HCT116 (cell line): ENCODE data around the gene RNF208.

ENCODE experiments used
- CEBPB ChIP-seq: IDR thresholded peaks from 2 replicates; pipeline ENCODE4 v1.6.1; 2012; ENCODE audit warnings: low read depth
- ELF1 ChIP-seq: IDR thresholded peaks from 2 replicates; pipeline ENCODE4 v1.6.1; 2012; ENCODE audit warnings: low read depth, borderline replicate concordance
- EZH2 ChIP-seq: fragments of 200-600 bp; sonication (generic); IDR thresholded peaks from 2 replicates; pipeline ENCODE4 v1.6.1; 2017; ENCODE audit warnings: antibody characterized with exemption, mixed run types
- EZH2phosphoT487 ChIP-seq: fragments of 200-600 bp; IDR thresholded peaks from 2 replicates; pipeline ENCODE4 v1.6.1; 2018; ENCODE audit warnings: antibody characterized with exemption, borderline replicate concordance
- FOSL1 ChIP-seq: IDR thresholded peaks from 2 replicates; pipeline ENCODE4 v1.6.1; 2012; ENCODE audit warnings: low read depth
- JUND ChIP-seq: IDR thresholded peaks from 2 replicates; pipeline ENCODE4 v1.6.1; 2012
- POLR2A ChIP-seq: IDR thresholded peaks from 2 replicates; pipeline ENCODE4 v1.7.0; 2011; ENCODE audit warnings: borderline replicate concordance; ENCODE audit not compliant: insufficient read depth, insufficient read length; ENCODE audit errors: extremely low read depth
- POLR2AphosphoS5 ChIP-seq: IDR thresholded peaks from 2 replicates; pipeline ENCODE4 v1.6.1; 2011; ENCODE audit warnings: mild to moderate bottlenecking, low read depth, low read length, moderate library complexity
- RAD21 ChIP-seq: IDR thresholded peaks from 2 replicates; pipeline ENCODE4 v1.6.1; 2012; ENCODE audit warnings: low read depth, mild to moderate bottlenecking
- SIN3A ChIP-seq: IDR thresholded peaks from 2 replicates; pipeline ENCODE4 v1.6.1; 2012; ENCODE audit warnings: low read depth
- SP1 ChIP-seq: IDR thresholded peaks from 2 replicates; pipeline ENCODE4 v1.6.1; 2012; ENCODE audit warnings: low read depth
- TF ChIP-seq, protein P1 (sequence below), 3 experiments: fragments of 200-600 bp in 1 of 3; sonication (generic) in 1 of 3; IDR thresholded peaks in 2 of 3; conservative IDR thresholded peaks in 1 of 3; 2 replicates each; pipeline ENCODE4 v1.5.1; 2012 to 2017; ENCODE audit warnings: low read depth in 2 of 3, low read length in 2 of 3, antibody characterized with exemption in 1 of 3, borderline replicate concordance in 1 of 3, control low read depth in 1 of 3, mild to moderate bottlenecking in 1 of 3, mixed read lengths in 1 of 3, mixed run types in 1 of 3, moderate library complexity in 1 of 3; ENCODE audit not compliant: insufficient read depth in 1 of 3
- TF ChIP-seq, protein P2 (sequence below): IDR thresholded peaks from 2 replicates; pipeline ENCODE4 v1.6.1; 2012

DNA sequence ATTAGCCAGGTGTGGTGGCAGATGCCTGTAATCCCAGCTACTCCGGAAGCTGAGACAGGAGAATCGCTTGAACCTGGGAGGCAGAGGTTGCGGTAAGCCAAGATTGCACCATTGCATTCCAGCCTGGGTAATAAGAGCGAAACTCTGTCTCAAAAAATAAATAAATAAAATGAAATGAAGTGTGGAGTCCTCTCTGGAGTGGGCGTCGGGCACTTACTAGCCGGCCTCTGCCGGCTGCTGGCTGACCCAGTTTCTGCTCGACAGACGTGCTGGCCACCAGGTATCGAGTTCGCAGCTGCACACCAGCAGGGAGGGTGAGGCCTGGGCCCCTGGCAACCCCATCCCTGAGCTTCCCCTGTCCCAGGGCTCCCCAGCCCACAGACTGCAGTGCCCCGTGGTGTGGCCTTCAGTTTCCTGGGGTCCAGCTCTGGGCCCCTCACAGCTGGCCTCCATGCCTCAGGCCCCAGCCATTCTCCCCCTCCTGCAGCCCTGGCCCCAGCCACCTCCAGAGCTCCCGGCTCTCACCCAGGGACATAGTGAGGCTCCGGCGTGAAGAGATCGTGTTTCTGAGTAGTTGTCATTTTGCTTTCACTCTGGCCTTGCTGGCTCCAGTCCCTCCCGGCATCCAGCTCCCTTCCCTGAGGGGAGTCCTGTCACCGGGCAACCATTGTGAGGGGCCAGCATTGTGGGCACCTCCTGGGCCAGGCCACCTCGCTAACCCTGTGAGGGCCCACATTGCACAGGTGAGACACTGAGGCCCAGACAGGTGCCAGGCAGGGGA is 25.3 kb upstream of the RNF208 start:
- TF ChIP-seq, protein P1, sequence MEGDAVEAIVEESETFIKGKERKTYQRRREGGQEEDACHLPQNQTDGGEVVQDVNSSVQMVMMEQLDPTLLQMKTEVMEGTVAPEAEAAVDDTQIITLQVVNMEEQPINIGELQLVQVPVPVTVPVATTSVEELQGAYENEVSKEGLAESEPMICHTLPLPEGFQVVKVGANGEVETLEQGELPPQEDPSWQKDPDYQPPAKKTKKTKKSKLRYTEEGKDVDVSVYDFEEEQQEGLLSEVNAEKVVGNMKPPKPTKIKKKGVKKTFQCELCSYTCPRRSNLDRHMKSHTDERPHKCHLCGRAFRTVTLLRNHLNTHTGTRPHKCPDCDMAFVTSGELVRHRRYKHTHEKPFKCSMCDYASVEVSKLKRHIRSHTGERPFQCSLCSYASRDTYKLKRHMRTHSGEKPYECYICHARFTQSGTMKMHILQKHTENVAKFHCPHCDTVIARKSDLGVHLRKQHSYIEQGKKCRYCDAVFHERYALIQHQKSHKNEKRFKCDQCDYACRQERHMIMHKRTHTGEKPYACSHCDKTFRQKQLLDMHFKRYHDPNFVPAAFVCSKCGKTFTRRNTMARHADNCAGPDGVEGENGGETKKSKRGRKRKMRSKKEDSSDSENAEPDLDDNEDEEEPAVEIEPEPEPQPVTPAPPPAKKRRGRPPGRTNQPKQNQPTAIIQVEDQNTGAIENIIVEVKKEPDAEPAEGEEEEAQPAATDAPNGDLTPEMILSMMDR (IDR thresholded peaks at IDR 0.05 in 2 of 3, conservative IDR thresholded peaks at IDR 0.05 in 1 of 3; ENCODE audit: borderline replicate concordance in 1 of 3, insufficient read depth in 1 of 3, low read depth in 2 of 3, low read length in 2 of 3): no peak
- TF ChIP-seq POLR2A (no peak), SP1 (no peak), JUND (no peak), EZH2 (no peak), POLR2AphosphoS5 (no peak), SIN3A (no peak), FOSL1 (no peak), CEBPB (no peak), ELF1 (no peak), RAD21 (no peak), EZH2phosphoT487 (no peak)
- TF ChIP-seq, protein P2, sequence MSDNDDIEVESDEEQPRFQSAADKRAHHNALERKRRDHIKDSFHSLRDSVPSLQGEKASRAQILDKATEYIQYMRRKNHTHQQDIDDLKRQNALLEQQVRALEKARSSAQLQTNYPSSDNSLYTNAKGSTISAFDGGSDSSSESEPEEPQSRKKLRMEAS: no peak
